Neural crest cell (in vitro differentiated cells): Measurements from ENCODE around the gene MYL6B. TPM values are rescaled to one million over a fixed set of nuclear protein-coding genes. Genes with fewer than 3 reads are reported as not detected.

Experiments used
- DNase-seq: peaks from one replicate; pipeline ENCODE4 v3.0.0; 2021; ENCODE audit warnings: low read depth, mixed read lengths, low spot score
- H3K27ac Mint-ChIP-seq: one replicate; pipeline ENCODE4 v1.8.0; 2021; ENCODE audit warnings: mild to moderate bottlenecking, mixed read lengths; ENCODE audit not compliant: unreplicated experiment
- H3K27me3 Mint-ChIP-seq: 2 replicates; pipeline ENCODE4 v1.8.0; 2021; ENCODE audit warnings: low read depth, mild to moderate bottlenecking, mixed read lengths
- H3K36me3 Mint-ChIP-seq: 2 replicates; pipeline ENCODE4 v1.8.0; 2021; ENCODE audit warnings: low read depth, mild to moderate bottlenecking, mixed read lengths
- H3K4me1 Mint-ChIP-seq: 2 replicates; pipeline ENCODE4 v1.8.0; 2021; ENCODE audit warnings: mixed read lengths
- H3K4me3 Mint-ChIP-seq: one replicate; pipeline ENCODE4 v1.8.0; 2021; ENCODE audit warnings: mild to moderate bottlenecking, mixed read lengths
- H3K9me3 Mint-ChIP-seq: 2 replicates; pipeline ENCODE4 v1.8.0; 2021; ENCODE audit warnings: mixed read lengths
- total RNA-seq: library from RNA; stranded (reverse); gene quantifications from 2 replicates; pipeline ENCODE4 v1.2.1, GENCODE V29; 2021
- TF ChIP-seq, protein P1 (sequence below): fragments of 200-600 bp; sonication (generic); conservative IDR thresholded peaks from 2 replicates; pipeline ENCODE4 v1.5.0; 2021; ENCODE audit warnings: antibody characterized with exemption, mild to moderate bottlenecking

MYL6B gene
- total RNA-seq, 1 donor from 2014 or later: 178 TPM

DNA sequence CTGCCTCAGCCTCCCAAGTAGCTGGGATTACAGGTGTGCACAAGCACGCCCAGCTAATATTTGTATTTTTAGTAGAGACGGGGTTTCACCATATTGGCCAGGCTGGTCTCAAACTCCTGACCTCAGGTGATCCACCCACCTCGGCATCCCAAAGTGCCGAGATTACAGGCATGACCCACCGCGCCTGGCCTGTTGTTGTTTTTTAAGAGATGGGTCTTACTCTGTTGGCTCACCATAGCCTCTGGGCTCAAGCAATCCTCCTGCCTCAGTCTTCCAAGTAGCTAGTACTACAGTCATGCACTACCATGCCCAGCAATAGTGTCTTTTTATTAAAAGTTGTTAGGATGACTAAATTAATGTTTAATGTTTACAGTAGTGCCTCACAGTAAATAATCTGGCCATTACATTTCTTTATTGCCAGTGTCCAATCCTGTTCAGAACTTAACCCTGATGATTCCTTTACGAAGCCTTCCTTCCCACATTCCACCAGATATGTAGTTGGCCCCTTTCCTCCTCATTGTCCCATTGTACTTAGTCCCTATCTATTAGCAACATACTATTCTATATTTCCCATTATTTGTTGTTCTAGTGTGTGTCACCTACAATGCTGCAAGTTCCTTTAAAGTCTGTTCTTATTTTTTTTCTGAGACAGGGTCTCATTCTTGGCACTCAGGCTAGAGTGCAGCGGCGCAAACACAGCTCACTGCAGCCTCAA is 45.7 kb downstream of the MYL6B start:
- H3K36me3 Mint-ChIP-seq: peaks cover 8% of the 10 kb centered on the region
- no peak for DNase-seq
- no peaks in the 10 kb centered on the region for H3K27me3 Mint-ChIP-seq
- TF ChIP-seq, protein P1, sequence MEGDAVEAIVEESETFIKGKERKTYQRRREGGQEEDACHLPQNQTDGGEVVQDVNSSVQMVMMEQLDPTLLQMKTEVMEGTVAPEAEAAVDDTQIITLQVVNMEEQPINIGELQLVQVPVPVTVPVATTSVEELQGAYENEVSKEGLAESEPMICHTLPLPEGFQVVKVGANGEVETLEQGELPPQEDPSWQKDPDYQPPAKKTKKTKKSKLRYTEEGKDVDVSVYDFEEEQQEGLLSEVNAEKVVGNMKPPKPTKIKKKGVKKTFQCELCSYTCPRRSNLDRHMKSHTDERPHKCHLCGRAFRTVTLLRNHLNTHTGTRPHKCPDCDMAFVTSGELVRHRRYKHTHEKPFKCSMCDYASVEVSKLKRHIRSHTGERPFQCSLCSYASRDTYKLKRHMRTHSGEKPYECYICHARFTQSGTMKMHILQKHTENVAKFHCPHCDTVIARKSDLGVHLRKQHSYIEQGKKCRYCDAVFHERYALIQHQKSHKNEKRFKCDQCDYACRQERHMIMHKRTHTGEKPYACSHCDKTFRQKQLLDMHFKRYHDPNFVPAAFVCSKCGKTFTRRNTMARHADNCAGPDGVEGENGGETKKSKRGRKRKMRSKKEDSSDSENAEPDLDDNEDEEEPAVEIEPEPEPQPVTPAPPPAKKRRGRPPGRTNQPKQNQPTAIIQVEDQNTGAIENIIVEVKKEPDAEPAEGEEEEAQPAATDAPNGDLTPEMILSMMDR: no peak
- peaks cover 9% of the 10 kb centered on the region for H3K4me1 Mint-ChIP-seq
- H3K4me3 Mint-ChIP-seq: no peak overlapping the region
- peak overlapping the region; percentile 35 for H3K27ac Mint-ChIP-seq
- H3K9me3 Mint-ChIP-seq: no peaks in the 10 kb centered on the region

DNA sequence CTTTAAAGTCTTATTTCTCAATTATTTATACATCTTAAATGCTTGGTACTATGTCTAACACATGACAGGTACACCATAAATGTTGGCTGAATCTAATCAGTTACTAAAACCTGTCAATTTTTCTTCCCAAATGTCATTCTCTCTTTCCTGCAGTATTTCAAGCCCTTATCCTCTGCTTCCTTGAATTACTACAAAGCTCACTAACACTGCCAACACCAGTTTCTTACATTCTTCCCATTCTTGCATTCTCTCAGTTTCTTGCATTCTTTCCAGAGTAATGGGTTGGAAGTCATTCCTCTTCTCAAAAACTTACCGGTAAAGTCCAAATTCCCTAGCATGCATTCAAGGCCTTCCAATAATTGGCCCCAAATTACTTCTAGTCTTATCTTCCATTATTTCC is 46.4 kb downstream of the MYL6B start:
- Mint-ChIP-seq H3K27me3 (no peaks in the 10 kb centered on the region), H3K4me3 (no peak overlapping the region), H3K9me3 (no peaks in the 10 kb centered on the region), H3K27ac (no peak overlapping the region), H3K4me1 (peaks cover 4% of the 10 kb centered on the region), H3K36me3 (peaks cover 3% of the 10 kb centered on the region)
- DNase-seq: no peak
- TF ChIP-seq, protein P1: no peak

DNA sequence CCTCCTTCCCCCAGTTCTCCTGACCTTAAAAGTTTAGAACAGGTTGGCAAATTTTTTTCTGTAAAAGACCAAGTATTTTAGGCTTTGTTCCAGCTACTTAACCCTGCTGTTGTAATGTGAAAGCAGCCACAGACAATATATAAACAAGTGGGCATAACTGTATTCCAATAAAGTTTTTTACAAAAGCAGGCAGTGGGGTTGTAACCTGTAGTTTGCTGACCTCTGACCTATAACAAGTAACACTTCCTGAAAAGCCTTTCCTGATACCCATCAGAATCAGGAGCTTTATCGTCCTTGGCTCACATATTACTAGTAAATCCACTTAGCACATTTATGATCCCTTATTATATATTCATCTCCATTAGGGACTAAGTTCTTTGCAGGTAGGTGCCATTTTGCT is 50.0 kb downstream of the MYL6B start:
- TF ChIP-seq, protein P1: no peak
- no peaks in the 10 kb centered on the region for H3K27me3 Mint-ChIP-seq
- H3K27ac Mint-ChIP-seq: no peak overlapping the region
- no peaks in the 10 kb centered on the region for H3K9me3 Mint-ChIP-seq
- H3K36me3 Mint-ChIP-seq: peaks cover 7% of the 10 kb centered on the region
- H3K4me1 Mint-ChIP-seq: peaks cover 4% of the 10 kb centered on the region
- no peak for DNase-seq
- H3K4me3 Mint-ChIP-seq: no peak overlapping the region

DNA sequence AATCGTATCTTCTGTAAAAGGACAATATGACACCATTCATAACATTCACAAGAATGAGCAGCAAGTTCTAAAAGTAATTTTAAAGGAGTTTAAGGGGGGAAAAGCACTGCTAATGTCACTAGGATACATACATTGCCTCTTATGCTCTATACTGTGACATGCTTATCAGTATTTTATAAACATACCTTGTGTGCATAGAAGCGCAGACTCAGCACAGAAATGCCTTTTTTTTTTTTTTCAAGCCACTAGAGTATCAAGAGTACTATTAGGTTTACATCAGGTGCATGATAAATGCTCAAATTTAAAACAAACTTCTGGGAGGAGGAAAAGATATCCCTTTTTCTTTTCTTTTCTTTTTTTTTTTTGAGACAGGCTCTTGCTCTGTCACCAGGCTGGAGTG is 50.5 kb downstream of the MYL6B start:
- H3K4me1 Mint-ChIP-seq: peaks cover 4% of the 10 kb centered on the region
- H3K27ac Mint-ChIP-seq: no peak overlapping the region

DNA sequence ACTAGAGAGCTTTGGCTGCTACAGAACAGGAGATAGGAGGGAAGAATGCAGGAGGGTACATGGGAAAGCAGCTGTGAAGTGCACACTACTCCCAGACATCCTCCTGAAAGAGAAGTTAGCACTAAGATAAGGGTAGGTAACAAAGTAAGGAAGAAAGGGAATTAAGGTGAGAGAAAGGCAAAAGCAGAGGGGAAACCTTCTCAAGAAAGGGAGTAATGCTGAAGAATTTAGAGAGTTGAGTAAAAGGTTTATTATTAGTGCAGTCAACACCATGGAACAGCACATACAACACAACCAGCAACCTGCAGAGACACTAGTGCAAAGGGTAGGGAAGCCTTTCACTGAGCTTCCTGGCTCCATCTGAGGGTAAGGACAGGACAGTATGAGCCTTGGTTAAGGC is 51.9 kb downstream of the MYL6B start:
- no peaks in the 10 kb centered on the region for H3K27me3 Mint-ChIP-seq
- no peak overlapping the region for H3K27ac Mint-ChIP-seq

More for the DNA sequence above, 50.5 kb downstream of the MYL6B start:
- no peaks in the 10 kb centered on the region for H3K9me3 Mint-ChIP-seq
- H3K36me3 Mint-ChIP-seq: peaks cover 11% of the 10 kb centered on the region
- H3K4me3 Mint-ChIP-seq: no peak overlapping the region
- DNase-seq: no peak
- TF ChIP-seq, protein P1: no peak
- H3K27me3 Mint-ChIP-seq: no peaks in the 10 kb centered on the region

More for the DNA sequence above, 51.9 kb downstream of the MYL6B start:
- TF ChIP-seq, protein P1: no peak
- Mint-ChIP-seq H3K4me1 (peaks cover 4% of the 10 kb centered on the region), H3K36me3 (peaks cover 11% of the 10 kb centered on the region), H3K9me3 (no peaks in the 10 kb centered on the region), H3K4me3 (no peak overlapping the region)
- DNase-seq: no peak
